Bronchial epithelial cell (primary cell): ENCODE measurements around the gene ZNF154. TPM values are rescaled to one million over a fixed set of nuclear protein-coding genes. Genes with fewer than 3 reads are reported as not detected.

ENCODE experiments used
- DNase-seq: peaks from one replicate; pipeline ENCODE4 v3.0.0-alpha.2; 2010; ENCODE audit warnings: low read depth
- FAIRE-seq: peaks from 2 replicates; lab custom pipeline; 2011; peaks lifted over from hg19 to GRCh38; lab: Jason Lieb, UNC
- H3K27me3 ChIP-seq: 2 replicates; pipeline ENCODE4 v1.5.1; 2011; ENCODE audit warnings: low read length; ENCODE audit not compliant: control insufficient read depth, insufficient read depth
- H3K36me3 ChIP-seq: 2 replicates; pipeline ENCODE4 v1.5.1; 2011; ENCODE audit warnings: low read length; ENCODE audit not compliant: control insufficient read depth, insufficient read depth
- H3K4me3 ChIP-seq: 2 replicates; pipeline ENCODE4 v1.5.1; 2011; ENCODE audit warnings: mild to moderate bottlenecking, low read depth, low read length, control low read depth
- total RNA-seq: library from RNA; depleted of rRNA; stranded (reverse); fragments of >200 nt; gene quantifications from 2 replicates; pipeline ENCODE4 v1.2.1, GENCODE V29; 2014
- TF ChIP-seq, protein P1 (sequence below): IDR thresholded peaks from 2 replicates; pipeline ENCODE4 v1.5.1; 2011; ENCODE audit warnings: mild to moderate bottlenecking, moderate library complexity, low read length, control low read depth, inconsistent platforms; ENCODE audit not compliant: insufficient read depth, severe bottlenecking

Gene ZNF154
- total RNA-seq, 1 donor from 2014 or later = 0.53 TPM

DNA sequence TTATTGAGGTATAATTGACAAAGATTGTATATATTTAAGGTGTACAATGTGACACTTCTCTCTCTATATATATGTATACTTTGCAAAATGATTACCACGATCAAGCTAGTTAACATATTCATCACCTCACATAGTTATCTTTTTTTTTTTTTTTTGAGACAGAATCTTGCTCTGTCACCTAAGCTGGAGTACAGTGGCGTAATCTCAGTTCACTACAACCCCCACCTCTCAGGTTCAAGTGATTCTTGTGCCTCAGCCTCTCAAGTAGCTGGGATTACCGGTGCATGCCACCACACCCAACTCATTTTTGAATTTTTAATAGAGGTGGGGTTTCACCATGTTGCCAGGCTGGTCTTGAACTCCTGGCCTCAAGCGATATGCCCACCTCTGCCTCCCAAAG lies 36.5 kb downstream of the ZNF154 start:
- DNase-seq (no peak), FAIRE-seq (no peak)
- H3K36me3 ChIP-seq = no peaks in the 10 kb centered on the region
- H3K27me3 ChIP-seq = no peaks in the 10 kb centered on the region
- H3K4me3 ChIP-seq = no peak overlapping the region
- TF ChIP-seq, protein P1, sequence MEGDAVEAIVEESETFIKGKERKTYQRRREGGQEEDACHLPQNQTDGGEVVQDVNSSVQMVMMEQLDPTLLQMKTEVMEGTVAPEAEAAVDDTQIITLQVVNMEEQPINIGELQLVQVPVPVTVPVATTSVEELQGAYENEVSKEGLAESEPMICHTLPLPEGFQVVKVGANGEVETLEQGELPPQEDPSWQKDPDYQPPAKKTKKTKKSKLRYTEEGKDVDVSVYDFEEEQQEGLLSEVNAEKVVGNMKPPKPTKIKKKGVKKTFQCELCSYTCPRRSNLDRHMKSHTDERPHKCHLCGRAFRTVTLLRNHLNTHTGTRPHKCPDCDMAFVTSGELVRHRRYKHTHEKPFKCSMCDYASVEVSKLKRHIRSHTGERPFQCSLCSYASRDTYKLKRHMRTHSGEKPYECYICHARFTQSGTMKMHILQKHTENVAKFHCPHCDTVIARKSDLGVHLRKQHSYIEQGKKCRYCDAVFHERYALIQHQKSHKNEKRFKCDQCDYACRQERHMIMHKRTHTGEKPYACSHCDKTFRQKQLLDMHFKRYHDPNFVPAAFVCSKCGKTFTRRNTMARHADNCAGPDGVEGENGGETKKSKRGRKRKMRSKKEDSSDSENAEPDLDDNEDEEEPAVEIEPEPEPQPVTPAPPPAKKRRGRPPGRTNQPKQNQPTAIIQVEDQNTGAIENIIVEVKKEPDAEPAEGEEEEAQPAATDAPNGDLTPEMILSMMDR = no peak

GRCh38 chr19:57671124-57671895 lies 37.7 kb downstream of the ZNF154 start:
- TF ChIP-seq, protein P1 = no peak
- DNase-seq = no peak
- no peaks in the 10 kb centered on the region for H3K36me3 ChIP-seq

DNA sequence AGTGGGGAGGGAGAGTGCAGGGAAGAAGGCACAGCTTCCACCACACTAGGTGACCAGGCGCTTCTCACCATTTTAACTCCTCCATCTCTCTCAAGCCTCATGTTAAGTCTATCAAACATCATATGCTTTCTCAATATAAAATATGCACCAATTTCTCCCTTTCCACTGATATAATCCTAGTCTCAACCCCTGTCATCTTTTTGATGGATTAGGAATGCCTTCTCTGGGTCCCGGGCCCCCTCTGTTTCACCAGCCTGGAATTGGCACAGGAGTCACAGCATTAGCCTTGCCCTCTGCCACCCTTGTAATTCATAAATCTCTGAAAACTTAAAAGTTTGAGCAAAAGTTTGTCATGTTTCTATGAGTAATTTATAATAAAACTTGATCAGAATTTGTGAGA lies 40.4 kb downstream of the ZNF154 start, which contains the start of gene ZSCAN4:
TSS of gene ZSCAN4 (plus strand) at position 301 of the 400 bp plus-strand sequence. CDS start 7,211 bp downstream, outside the sequence.
- FAIRE-seq = no peak
- H3K4me3 ChIP-seq = no peak within 1 kb of the TSS
- DNase-seq = no peak
- TF ChIP-seq, protein P1 = no peak
- no peaks in the 10 kb centered on the region for H3K27me3 ChIP-seq
- no peaks in the 10 kb centered on the region for H3K36me3 ChIP-seq

More at GRCh38 chr19:57671124-57671895, 37.7 kb downstream of the ZNF154 start:
- Histone ChIP-seq H3K4me3 (no peak overlapping the region), H3K27me3 (no peaks in the 10 kb centered on the region)
- no peak for FAIRE-seq

DNA sequence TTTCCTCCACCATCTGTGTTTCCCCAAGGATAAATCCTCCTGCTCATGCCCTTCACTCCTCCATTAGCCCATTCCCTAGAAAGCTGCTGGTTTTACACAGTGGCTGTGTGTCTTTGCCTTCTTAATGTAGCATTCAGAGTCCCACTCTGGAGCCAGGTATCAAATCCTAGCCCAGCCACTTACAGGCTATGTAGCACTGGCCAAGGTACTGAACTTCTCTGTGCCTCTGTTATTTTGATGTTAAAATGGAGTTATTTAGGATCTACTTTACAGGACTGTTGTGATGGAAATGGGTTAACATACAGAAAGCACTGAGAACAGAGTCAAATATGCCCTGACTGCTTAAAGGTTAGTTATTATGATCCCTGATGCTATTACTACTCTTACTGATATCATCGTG lies 41.8 kb downstream of the ZNF154 start:
- no peak for FAIRE-seq
- no peak for DNase-seq
- no peak overlapping the region for H3K4me3 ChIP-seq
- H3K36me3 ChIP-seq = no peaks in the 10 kb centered on the region
- H3K27me3 ChIP-seq = no peaks in the 10 kb centered on the region
- TF ChIP-seq, protein P1 = no peak

GRCh38 chr19:57665261-57665806 lies 43.7 kb downstream of the ZNF154 start:
- DNase-seq = no peak
- TF ChIP-seq, protein P1 = no peak
- H3K27me3 ChIP-seq = no peaks in the 10 kb centered on the region
- no peak for FAIRE-seq
- no peak overlapping the region for H3K4me3 ChIP-seq
- H3K36me3 ChIP-seq = no peaks in the 10 kb centered on the region
